Transverse colon (tissue), 4 donors: Measurements from ENCODE around the gene KIF5B. TPM values are rescaled to one million over a fixed set of nuclear protein-coding genes. Genes with fewer than 3 reads are reported as not detected.

Experiments
- DNase-seq: peaks from one replicate; pipeline ENCODE4 v3.0.0-alpha.2; 2019
- H3K27ac ChIP-seq, 4 donors: fragments of 200-600 bp; sonication (generic); 2 replicates each; pipeline ENCODE4 v1.5.1; 2016 to 2018; ENCODE audit warnings: inconsistent platforms in 4 of 4
- H3K27me3 ChIP-seq: fragments of 200-600 bp; sonication (generic); 2 replicates; pipeline ENCODE4 v1.5.1; 2017; ENCODE audit warnings: inconsistent platforms
- H3K36me3 ChIP-seq, 4 donors: fragments of 200-600 bp; sonication (generic); 2 replicates each; pipeline ENCODE4 v1.5.1; 2017 to 2019; ENCODE audit warnings: inconsistent platforms in 4 of 4
- H3K4me1 ChIP-seq, 4 donors: fragments of 200-600 bp; sonication (generic); 2 replicates each; pipeline ENCODE4 v1.5.1; 2017 to 2020; ENCODE audit warnings: inconsistent platforms in 4 of 4
- H3K4me3 ChIP-seq, 4 donors: fragments of 200-600 bp; sonication (generic); 1 replicate in 1 of 4; 2 replicates in 3 of 4; pipeline versions ENCODE4 v1.5.1 to v1.6.1; 2017 to 2019; ENCODE audit warnings: inconsistent platforms in 4 of 4
- H3K9me3 ChIP-seq, 2 donors: fragments of 200-600 bp; sonication (generic); 2 replicates each; pipeline ENCODE4 v1.5.1; 2017 to 2019; ENCODE audit warnings: inconsistent platforms in 2 of 2
- EP300 ChIP-seq: sonication (generic); formaldehyde crosslinking; IDR thresholded peaks from one replicate; pipeline ENCODE4 v1.6.1; 2017; ENCODE audit warnings: antibody characterized with exemption, low read depth
- POLR2A ChIP-seq: fragments of 450-650 bp; IDR thresholded peaks from one replicate; pipeline ENCODE4 v1.6.1; 2016; ENCODE audit warnings: antibody characterized with exemption, mild to moderate bottlenecking, moderate library complexity
- POLR2AphosphoS5 ChIP-seq, 3 donors: sonication (generic); formaldehyde crosslinking; IDR thresholded peaks; one replicate each; pipeline ENCODE4 v1.6.1; 2016; ENCODE audit warnings: antibody characterized with exemption in 3 of 3
- WGBS, 2 donors: methylation state at CpG; one replicate each; pipeline ENCODE4 v1.1.5; 2018; ENCODE audit warnings: low coverage in 1 of 2; 5-methylcytosine and 5-hydroxymethylcytosine counted together
- in situ Hi-C, 4 donors: fragments of 200-750 bp; cut with MboI; loops; one replicate each; pipeline versions ENCODE4 v1.15.0 to v1.15.1; 2017; ENCODE audit warnings: low sequenced_read_pairs in 3 of 4, low pct_ligation_motif_present in 1 of 4, low pct_unique_long_range_greater_than_20kb in 1 of 4
- intact Hi-C: fragments of 100-400 bp; cut with DNase I; formaldehyde crosslinking; loops from one replicate; pipeline ENCODE4 v1.15.1; 2023; ENCODE audit warnings: low total_unique reads
- total RNA-seq, 4 donors: library from RNA; depleted of rRNA; stranded (reverse); fragments of >200 nt; gene quantifications; one replicate each; pipeline ENCODE4 v1.1.0, GENCODE V29; 2016
- TF ChIP-seq, protein P1 (sequence below), 5 experiments: fragments of 200-600 bp in 3 of 5; fragments of 450-650 bp in 2 of 5; sonication (generic) in 3 of 5; IDR thresholded peaks; 1 replicate in 2 of 5; 2 replicates in 3 of 5; pipeline ENCODE4 v1.5.1; 2016 to 2017; ENCODE audit warnings: antibody characterized with exemption in 5 of 5, inconsistent platforms in 3 of 5, mild to moderate bottlenecking in 2 of 5, moderate library complexity in 1 of 5

KIF5B gene
- total RNA-seq, 4 donors from 2014 or later = 77.1 to 166 (median 135) TPM

DNA sequence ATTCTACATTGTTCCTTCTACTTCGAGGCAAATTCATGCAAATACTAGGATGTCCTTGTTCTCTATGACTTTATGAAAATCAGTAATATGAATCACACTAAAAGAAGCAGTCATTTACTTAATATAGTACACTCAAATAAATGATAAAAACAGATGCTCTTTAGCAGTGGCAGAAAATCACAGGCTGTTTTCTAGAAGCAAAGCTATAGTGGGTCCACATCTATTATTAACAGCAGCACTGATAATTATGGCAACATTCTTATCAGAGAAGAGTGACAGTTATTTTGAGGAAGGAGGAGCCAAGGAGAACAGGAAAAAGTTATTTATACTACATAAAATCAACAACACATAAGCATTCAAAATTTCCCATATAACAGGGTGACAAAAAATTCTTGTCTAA is 16.5 kb downstream of the KIF5B start:
- Histone ChIP-seq H3K4me3 (no peak overlapping the region), H3K27me3 (no peaks in the 10 kb centered on the region), H3K27ac (no peak overlapping the region), H3K4me1 (peaks cover 22 to 59% (median 45%) of the 10 kb centered on the region in 4 donors), H3K9me3 (no peaks in the 10 kb centered on the region), H3K36me3 (peaks cover 0 to 45% (median 21%) of the 10 kb centered on the region in 4 donors)
- TF ChIP-seq POLR2AphosphoS5 (IDR thresholded peaks at IDR 0.05) (no peak), EP300 (no peak), POLR2A (no peak)
- TF ChIP-seq, protein P1, sequence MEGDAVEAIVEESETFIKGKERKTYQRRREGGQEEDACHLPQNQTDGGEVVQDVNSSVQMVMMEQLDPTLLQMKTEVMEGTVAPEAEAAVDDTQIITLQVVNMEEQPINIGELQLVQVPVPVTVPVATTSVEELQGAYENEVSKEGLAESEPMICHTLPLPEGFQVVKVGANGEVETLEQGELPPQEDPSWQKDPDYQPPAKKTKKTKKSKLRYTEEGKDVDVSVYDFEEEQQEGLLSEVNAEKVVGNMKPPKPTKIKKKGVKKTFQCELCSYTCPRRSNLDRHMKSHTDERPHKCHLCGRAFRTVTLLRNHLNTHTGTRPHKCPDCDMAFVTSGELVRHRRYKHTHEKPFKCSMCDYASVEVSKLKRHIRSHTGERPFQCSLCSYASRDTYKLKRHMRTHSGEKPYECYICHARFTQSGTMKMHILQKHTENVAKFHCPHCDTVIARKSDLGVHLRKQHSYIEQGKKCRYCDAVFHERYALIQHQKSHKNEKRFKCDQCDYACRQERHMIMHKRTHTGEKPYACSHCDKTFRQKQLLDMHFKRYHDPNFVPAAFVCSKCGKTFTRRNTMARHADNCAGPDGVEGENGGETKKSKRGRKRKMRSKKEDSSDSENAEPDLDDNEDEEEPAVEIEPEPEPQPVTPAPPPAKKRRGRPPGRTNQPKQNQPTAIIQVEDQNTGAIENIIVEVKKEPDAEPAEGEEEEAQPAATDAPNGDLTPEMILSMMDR (IDR thresholded peaks at IDR 0.05) = no peak
- DNase-seq = no peak
- WGBS, 2 donors = 67 to 74% methylated on average over 1 of the region's 1 CpG
- in situ Hi-C loops (no loop called here), intact Hi-C loops (no loop called here)

DNA sequence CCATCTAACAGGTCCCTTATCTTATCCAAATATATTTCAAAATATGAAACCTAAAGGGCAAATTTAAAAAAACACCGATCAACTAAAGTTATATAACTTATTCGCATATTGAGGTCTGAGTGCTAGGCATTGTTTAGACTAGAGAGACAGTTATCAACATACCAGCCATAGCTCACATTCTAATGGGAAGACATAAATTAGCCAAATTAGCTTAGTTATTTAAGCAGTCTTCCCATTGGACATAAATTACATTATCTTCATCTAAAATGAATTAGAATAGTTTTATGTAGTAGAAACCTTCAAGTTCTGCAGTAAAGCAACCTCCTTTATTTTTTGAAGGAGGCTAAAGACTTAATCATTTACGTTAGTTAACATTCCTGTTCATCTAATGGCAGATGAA is 17.4 kb downstream of the KIF5B start:
- H3K9me3 ChIP-seq = no peaks in the 10 kb centered on the region

DNA sequence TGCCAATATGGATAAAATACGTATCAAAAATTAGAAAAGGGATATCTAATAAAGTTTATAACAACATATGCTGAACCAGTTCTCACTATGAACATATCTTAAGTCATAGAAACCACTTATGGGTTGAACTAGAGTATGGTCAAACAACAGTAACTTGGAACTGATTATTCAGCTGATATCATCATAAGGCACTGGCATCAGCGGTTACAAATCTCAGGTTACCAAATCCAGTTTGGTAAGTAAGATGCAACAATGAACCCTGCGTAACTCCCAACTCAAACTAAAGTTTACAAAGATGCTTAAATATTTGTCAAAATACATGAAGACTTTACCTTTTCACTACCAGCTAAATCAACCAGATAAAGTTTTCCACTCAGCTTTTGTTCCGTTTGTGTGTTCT is 19.3 kb downstream of the KIF5B start:
- no peak for DNase-seq
- in situ Hi-C loops = no loop called here
- Histone ChIP-seq H3K36me3 (peaks cover 0 to 71% (median 29%) of the 10 kb centered on the region in 4 donors), H3K27me3 (no peaks in the 10 kb centered on the region), H3K4me3 (no peak overlapping the region), H3K27ac (no peak overlapping the region), H3K4me1 (peaks cover 13 to 32% (median 20%) of the 10 kb centered on the region in 4 donors), H3K9me3 (no peaks in the 10 kb centered on the region)
- TF ChIP-seq POLR2A (no peak), POLR2AphosphoS5 (IDR thresholded peaks at IDR 0.05) (no peak), EP300 (no peak)
- TF ChIP-seq, protein P1 (IDR thresholded peaks at IDR 0.05) = no peak
- WGBS, 2 donors = 90% methylated on average over 4 of the region's 4 CpGs
- intact Hi-C loops = no loop called here

More for the DNA sequence above, 17.4 kb downstream of the KIF5B start:
- H3K4me3 ChIP-seq = no peak overlapping the region
- peaks cover 0 to 52% (median 21%) of the 10 kb centered on the region in 4 donors for H3K36me3 ChIP-seq
- in situ Hi-C loops = no loop called here
- no peaks in the 10 kb centered on the region for H3K27me3 ChIP-seq
- no peak for DNase-seq
- peak overlapping the region in 1 of 4 donors; percentile 4 for H3K27ac ChIP-seq
- H3K4me1 ChIP-seq = peaks cover 22 to 49% (median 35%) of the 10 kb centered on the region in 4 donors
- TF ChIP-seq, protein P1 (IDR thresholded peaks at IDR 0.05) = no peak
- no peak for TF ChIP-seq EP300
- TF ChIP-seq POLR2A = no peak
- no peak for TF ChIP-seq POLR2AphosphoS5 (IDR thresholded peaks at IDR 0.05)
- 81 to 90% methylated on average over 3 of the region's 3 CpGs for WGBS, 2 donors
- intact Hi-C loops = no loop called here

DNA sequence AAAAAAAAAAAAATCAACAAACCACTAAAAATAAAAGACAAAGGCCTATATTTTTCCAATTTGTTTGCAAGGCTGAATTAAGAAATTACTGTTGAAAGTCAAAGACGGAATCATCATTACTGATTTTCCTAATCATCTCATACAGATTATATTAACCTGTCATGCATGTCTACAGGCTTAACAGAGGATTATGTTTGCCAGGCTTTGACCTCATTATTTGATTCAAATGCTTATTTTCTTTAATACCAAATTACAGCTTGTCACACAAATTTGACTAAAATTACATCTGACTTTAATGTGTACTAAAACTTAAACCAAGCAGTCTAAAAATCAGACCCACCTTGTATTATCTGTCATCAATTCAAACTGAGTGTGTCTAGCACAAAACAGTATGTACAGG is 21.2 kb downstream of the KIF5B start:
- Histone ChIP-seq H3K4me3 (no peak overlapping the region), H3K36me3 (peaks cover 0 to 90% (median 38%) of the 10 kb centered on the region in 4 donors), H3K4me1 (peaks cover 3 to 13% (median 4%) of the 10 kb centered on the region in 4 donors), H3K9me3 (no peaks in the 10 kb centered on the region), H3K27me3 (no peaks in the 10 kb centered on the region), H3K27ac (no peak overlapping the region)
- 83 to 86% methylated on average over 1 of the region's 1 CpG for WGBS, 2 donors
- DNase-seq = no peak
- no peak for TF ChIP-seq POLR2AphosphoS5 (IDR thresholded peaks at IDR 0.05)
- TF ChIP-seq POLR2A = no peak
- no peak for TF ChIP-seq EP300
- intact Hi-C loops = no loop called here
- in situ Hi-C loops = no loop called here

DNA sequence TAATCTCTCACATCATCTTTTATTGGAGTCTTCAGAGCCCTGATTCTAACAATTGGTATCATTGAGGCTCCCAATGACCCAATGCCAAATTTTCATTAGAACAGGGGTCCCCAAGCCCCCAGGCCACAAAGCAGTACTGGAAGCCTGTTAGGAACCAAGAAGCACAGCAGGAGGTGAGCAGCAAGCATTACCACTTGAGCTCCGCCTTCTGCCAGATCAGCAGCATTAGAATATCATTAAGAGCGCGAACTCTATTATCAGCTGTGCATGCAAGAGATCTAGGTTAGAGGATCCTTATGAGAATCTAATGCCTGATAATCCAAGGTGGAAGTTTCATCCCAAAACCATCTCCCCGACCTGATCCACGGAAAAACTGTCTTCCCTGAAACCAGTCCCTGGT is 23.1 kb downstream of the KIF5B start:
- intact Hi-C loops (no loop called here), in situ Hi-C loops (no loop called here)
- WGBS, 2 donors = 85 to 92% methylated on average over 2 to 5 of the region's 5 CpGs
- Histone ChIP-seq H3K9me3 (no peaks in the 10 kb centered on the region), H3K36me3 (peaks cover 0 to 95% (median 46%) of the 10 kb centered on the region in 4 donors), H3K4me1 (no peaks in the 10 kb centered on the region), H3K4me3 (no peak overlapping the region), H3K27ac (no peak overlapping the region), H3K27me3 (no peaks in the 10 kb centered on the region)
- DNase-seq = no peak
- TF ChIP-seq POLR2AphosphoS5 (IDR thresholded peaks at IDR 0.05) = no peak
- TF ChIP-seq, protein P1 (IDR thresholded peaks at IDR 0.05) = no peak
- no peak for TF ChIP-seq POLR2A
- TF ChIP-seq EP300 = no peak
